ENCODE data around the gene SNTG2.

SNTG2 gene

GRCh38 chr2:955829-956731 lies 5.4 kb downstream of the SNTG2 start:
- no peaks in the 10 kb centered on the region for H3K36me3 Mint-ChIP-seq
- no peaks in the 10 kb centered on the region for H3K9me3 Mint-ChIP-seq
- ATAC-seq (peak; percentile 11), DNase-seq (ENCODE audit: low spot score in 2 of 2) (no peak)
- peaks cover 5% of the 10 kb centered on the region for H3K4me1 Mint-ChIP-seq
- no peak overlapping the region for H3K4me3 Mint-ChIP-seq
- H3K27ac Mint-ChIP-seq, result no peak overlapping the region

GRCh38 chr2:959457-959856 lies 8.8 kb downstream of the SNTG2 start:
- DNase-seq (ENCODE audit: low spot score in 2 of 2) (no peak), ATAC-seq (no peak)
- Mint-ChIP-seq H3K9me3 (no peaks in the 10 kb centered on the region), H3K36me3 (no peaks in the 10 kb centered on the region), H3K4me1 (no peaks in the 10 kb centered on the region), H3K27ac (no peak overlapping the region), H3K4me3 (no peak overlapping the region)

GRCh38 chr2:960061-960736 lies 9.6 kb downstream of the SNTG2 start:
- Mint-ChIP-seq H3K4me3 (no peak overlapping the region), H3K36me3 (no peaks in the 10 kb centered on the region), H3K9me3 (no peaks in the 10 kb centered on the region), H3K4me1 (no peaks in the 10 kb centered on the region), H3K27ac (no peak overlapping the region)
- ATAC-seq, result no peak
- no peak for DNase-seq (ENCODE audit: low spot score in 2 of 2)

GRCh38 chr2:961786-962185 lies 11.1 kb downstream of the SNTG2 start:
- Mint-ChIP-seq H3K27ac (no peak overlapping the region), H3K4me1 (no peaks in the 10 kb centered on the region), H3K36me3 (no peaks in the 10 kb centered on the region), H3K9me3 (no peaks in the 10 kb centered on the region), H3K4me3 (no peak overlapping the region)
- no peak for ATAC-seq
- DNase-seq (ENCODE audit: low spot score in 2 of 2), result no peak

- Mint-ChIP-seq H3K27ac (no peak overlapping the region), H3K4me1 (no peaks in the 10 kb centered on the region), H3K9me3 (no peaks in the 10 kb centered on the region), H3K4me3 (no peak overlapping the region), H3K36me3 (no peaks in the 10 kb centered on the region)
- no peak for ATAC-seq
- no peak for DNase-seq (ENCODE audit: low spot score in 2 of 2)
Observed at GRCh38 chr2:963876-964275, 13.2 kb downstream of the SNTG2 start.

GRCh38 chr2:964562-964961 lies 13.9 kb downstream of the SNTG2 start:
- H3K4me3 Mint-ChIP-seq, result no peak overlapping the region
- ATAC-seq (peak; percentile 45), DNase-seq (ENCODE audit: low spot score in 2 of 2) (no peak)
- no peak overlapping the region for H3K27ac Mint-ChIP-seq
- H3K9me3 Mint-ChIP-seq, result no peaks in the 10 kb centered on the region
- no peaks in the 10 kb centered on the region for H3K36me3 Mint-ChIP-seq
- H3K4me1 Mint-ChIP-seq, result no peaks in the 10 kb centered on the region

- no peaks in the 10 kb centered on the region for H3K9me3 Mint-ChIP-seq
- H3K4me1 Mint-ChIP-seq, result no peaks in the 10 kb centered on the region
- DNase-seq (ENCODE audit: low spot score in 2 of 2), result no peak
- no peaks in the 10 kb centered on the region for H3K36me3 Mint-ChIP-seq
- H3K4me3 Mint-ChIP-seq, result no peak overlapping the region
- H3K27ac Mint-ChIP-seq, result no peak overlapping the region
- peak; percentile 28 for ATAC-seq
Observed at GRCh38 chr2:965640-966147, 15.0 kb downstream of the SNTG2 start.

- no peak overlapping the region for H3K4me3 Mint-ChIP-seq
- H3K36me3 Mint-ChIP-seq, result no peaks in the 10 kb centered on the region
- ATAC-seq (no peak), DNase-seq (ENCODE audit: low spot score in 2 of 2) (no peak)
- H3K9me3 Mint-ChIP-seq, result peaks cover 4% of the 10 kb centered on the region
- no peak overlapping the region for H3K27ac Mint-ChIP-seq
- peaks cover 17% of the 10 kb centered on the region for H3K4me1 Mint-ChIP-seq
Observed at GRCh38 chr2:973129-973528, 22.5 kb downstream of the SNTG2 start.

- no peak for DNase-seq (ENCODE audit: low spot score in 2 of 2)
- Mint-ChIP-seq H3K4me3 (no peak overlapping the region), H3K27ac (no peak overlapping the region), H3K9me3 (peaks cover 4% of the 10 kb centered on the region), H3K4me1 (peaks cover 17% of the 10 kb centered on the region), H3K36me3 (no peaks in the 10 kb centered on the region)
- peak; percentile 76 for ATAC-seq
Observed at GRCh38 chr2:974054-974453, 23.4 kb downstream of the SNTG2 start.

- H3K9me3 Mint-ChIP-seq, result peaks cover 4% of the 10 kb centered on the region
- H3K4me1 Mint-ChIP-seq, result peaks cover 17% of the 10 kb centered on the region
- H3K4me3 Mint-ChIP-seq, result no peak overlapping the region
- H3K36me3 Mint-ChIP-seq, result no peaks in the 10 kb centered on the region
- H3K27ac Mint-ChIP-seq, result no peak overlapping the region
- ATAC-seq (peak; percentile 8), DNase-seq (ENCODE audit: low spot score in 2 of 2) (no peak)
Observed at GRCh38 chr2:974502-974901, 23.9 kb downstream of the SNTG2 start.

GRCh38 chr2:975095-975494 lies 24.4 kb downstream of the SNTG2 start:
- H3K4me3 Mint-ChIP-seq, result no peak overlapping the region
- peaks cover 4% of the 10 kb centered on the region for H3K9me3 Mint-ChIP-seq
- DNase-seq (ENCODE audit: low spot score in 2 of 2), result no peak
- ATAC-seq, result no peak
- H3K4me1 Mint-ChIP-seq, result peaks cover 17% of the 10 kb centered on the region
- H3K36me3 Mint-ChIP-seq, result no peaks in the 10 kb centered on the region
- no peak overlapping the region for H3K27ac Mint-ChIP-seq

GRCh38 chr2:979069-979928 lies 28.6 kb downstream of the SNTG2 start:
- H3K4me1 Mint-ChIP-seq, result peaks cover 8% of the 10 kb centered on the region
- ATAC-seq (no peak), DNase-seq (ENCODE audit: low spot score in 2 of 2) (no peak)
- no peak overlapping the region for H3K27ac Mint-ChIP-seq
- no peaks in the 10 kb centered on the region for H3K9me3 Mint-ChIP-seq
- no peak overlapping the region for H3K4me3 Mint-ChIP-seq
- no peaks in the 10 kb centered on the region for H3K36me3 Mint-ChIP-seq

GRCh38 chr2:980176-980575 lies 29.5 kb downstream of the SNTG2 start:
- DNase-seq (ENCODE audit: low spot score in 2 of 2) (no peak), ATAC-seq (no peak)
- H3K27ac Mint-ChIP-seq, result no peak overlapping the region
- no peaks in the 10 kb centered on the region for H3K36me3 Mint-ChIP-seq
- H3K4me1 Mint-ChIP-seq, result peaks cover 1% of the 10 kb centered on the region
- H3K9me3 Mint-ChIP-seq, result no peaks in the 10 kb centered on the region
- H3K4me3 Mint-ChIP-seq, result no peak overlapping the region

- Mint-ChIP-seq H3K9me3 (no peaks in the 10 kb centered on the region), H3K27ac (no peak overlapping the region), H3K4me1 (no peaks in the 10 kb centered on the region), H3K4me3 (no peak overlapping the region), H3K36me3 (no peaks in the 10 kb centered on the region)
- DNase-seq (ENCODE audit: low spot score in 2 of 2) (no peak), ATAC-seq (no peak)
Observed at GRCh38 chr2:981258-981657, 30.6 kb downstream of the SNTG2 start.

GRCh38 chr2:981759-982158 lies 31.1 kb downstream of the SNTG2 start:
- Mint-ChIP-seq H3K4me1 (no peaks in the 10 kb centered on the region), H3K9me3 (no peaks in the 10 kb centered on the region), H3K27ac (no peak overlapping the region), H3K36me3 (no peaks in the 10 kb centered on the region), H3K4me3 (no peak overlapping the region)
- ATAC-seq, result no peak
- no peak for DNase-seq (ENCODE audit: low spot score in 2 of 2)
